ENCODE data around the gene EEF1A2.

EEF1A2 gene

DNA sequence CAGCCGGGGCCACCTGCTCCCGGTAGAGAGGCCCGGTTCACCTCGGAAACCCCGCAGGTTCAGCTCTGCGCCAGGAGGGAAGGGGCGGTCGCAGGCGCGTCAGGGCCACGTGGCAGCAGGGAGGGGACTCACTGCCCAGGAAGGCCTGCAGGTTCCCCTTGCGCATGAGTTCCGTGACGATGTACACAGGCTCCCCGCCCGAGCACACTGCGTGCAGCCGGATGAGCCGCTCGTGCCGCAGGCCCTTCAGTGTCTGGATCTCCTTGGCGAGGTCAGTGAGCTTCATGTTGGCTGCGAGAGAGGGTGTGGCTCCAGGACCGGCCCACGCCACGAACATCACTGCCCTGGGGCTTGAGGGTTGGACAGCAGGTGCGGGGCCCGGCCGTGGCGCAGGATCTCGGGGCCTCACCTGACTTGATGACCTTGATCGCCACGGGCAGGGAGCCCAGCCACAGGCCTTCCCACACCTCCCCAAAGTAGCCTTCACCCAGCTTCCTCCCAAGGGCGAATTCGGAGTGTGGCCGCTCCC lies 43.2 kb upstream of the EEF1A2 start:
- WGBS, 2 donors (ENCODE audit: extremely low coverage in 2 of 2, insufficient read length in 2 of 2, insufficient replicate concordance in 1 of 2): no CpG with 5 or more reads among the region's 36 CpGs
- no peaks in the 10 kb centered on the region for H3K79me1 ChIP-seq (ENCODE audit: low read depth, low read length)
- peaks cover 3 to 10% of the 10 kb centered on the region in 2 donors for H3K4me1 ChIP-seq (ENCODE audit: control insufficient read depth in 2 of 2, insufficient read depth in 1 of 2, low read depth in 1 of 2, low read length in 2 of 2)
- H3K23ac ChIP-seq (ENCODE audit: low read depth, low read length, poor library complexity): peak overlapping the region; percentile 68
- no peak overlapping the region for H4K8ac ChIP-seq (ENCODE audit: low read depth, low read length)
- H3K4me3 ChIP-seq (ENCODE audit: low read length in 2 of 2): no peak overlapping the region
- DNase-seq (ENCODE audit: low spot score): no peak
- H2BK12ac ChIP-seq (ENCODE audit: low read length): peak overlapping the region; percentile 58
- H2BK120ac ChIP-seq (ENCODE audit: low read depth, low read length): peak overlapping the region; percentile 76
- H3K9me3 ChIP-seq (replicated peaks in 1 of 2; ENCODE audit: control insufficient read depth in 2 of 2, insufficient read depth in 1 of 2, low read depth in 1 of 2, low read length in 2 of 2): no peaks in the 10 kb centered on the region
- peak overlapping the region; percentile 68 for H2AK5ac ChIP-seq (ENCODE audit: low read depth, low read length)
- H3K36me3 ChIP-seq (replicated peaks in 1 of 2; ENCODE audit: control insufficient read depth in 2 of 2, insufficient read depth in 2 of 2, low read length in 2 of 2): no peaks in the 10 kb centered on the region
- no peak overlapping the region for H3K4ac ChIP-seq (ENCODE audit: low read length)
- H2BK15ac ChIP-seq (ENCODE audit: low read length): no peak overlapping the region
- no peak overlapping the region for H3K4me2 ChIP-seq (ENCODE audit: insufficient read depth, low read length, poor library complexity, severe bottlenecking)
- H3K14ac ChIP-seq (ENCODE audit: low read length): no peak overlapping the region
- no peak overlapping the region for H4K91ac ChIP-seq (ENCODE audit: low read depth, low read length, poor library complexity)
- H2BK5ac ChIP-seq (ENCODE audit: low read length): no peak overlapping the region
- H3K27ac ChIP-seq (replicated peaks; ENCODE audit: low read length): no peak overlapping the region
- H3K9ac ChIP-seq (ENCODE audit: low read depth, low read length, poor library complexity): peak overlapping the region; percentile 44
- peaks cover 0 to 49% (median under 1%) of the 10 kb centered on the region in 3 experiments for H3K27me3 ChIP-seq (ENCODE audit: control insufficient read depth in 3 of 3, insufficient read depth in 3 of 3, low read depth in 1 of 3, low read length in 3 of 3)
- H2AFZ ChIP-seq (ENCODE audit: low read length): no peak overlapping the region
- H3K18ac ChIP-seq (ENCODE audit: low read length): peak overlapping the region; percentile 17

DNA sequence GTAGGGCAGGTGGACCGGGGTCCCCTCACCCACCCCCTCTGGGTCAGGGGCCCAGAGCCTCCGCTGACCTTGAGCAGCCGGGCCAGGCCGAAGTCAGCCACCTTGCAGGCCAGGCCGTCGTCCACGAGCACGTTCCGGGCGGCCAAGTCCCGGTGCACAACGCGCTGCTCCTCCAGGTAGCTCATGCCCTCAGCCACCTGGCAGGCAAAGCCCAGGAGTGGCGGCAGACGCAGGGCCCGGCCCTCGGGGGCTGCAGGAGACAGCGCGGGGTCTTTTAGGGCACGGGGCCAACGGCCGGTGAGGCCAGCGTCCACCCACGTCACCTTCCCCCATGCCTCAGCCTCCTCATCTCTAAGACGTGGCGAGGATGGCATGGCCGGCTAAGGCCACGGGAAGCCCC lies 42.5 kb upstream of the EEF1A2 start:
- Histone ChIP-seq H2BK120ac (ENCODE audit: low read depth, low read length) (no peak overlapping the region), H2BK15ac (ENCODE audit: low read length) (peak overlapping the region; percentile 49), H3K4ac (ENCODE audit: low read length) (no peak overlapping the region), H3K9ac (ENCODE audit: low read depth, low read length, poor library complexity) (no peak overlapping the region), H3K4me3 (ENCODE audit: low read length in 2 of 2) (no peak overlapping the region), H3K79me1 (ENCODE audit: low read depth, low read length) (no peaks in the 10 kb centered on the region), H3K9me3 (replicated peaks in 1 of 2; ENCODE audit: control insufficient read depth in 2 of 2, insufficient read depth in 1 of 2, low read depth in 1 of 2, low read length in 2 of 2) (no peaks in the 10 kb centered on the region), H3K4me1 (ENCODE audit: control insufficient read depth in 2 of 2, insufficient read depth in 1 of 2, low read depth in 1 of 2, low read length in 2 of 2) (peaks cover 9 to 12% of the 10 kb centered on the region in 2 donors), H3K4me2 (ENCODE audit: insufficient read depth, low read length, poor library complexity, severe bottlenecking) (no peak overlapping the region), H2AFZ (ENCODE audit: low read length) (no peak overlapping the region), H3K36me3 (replicated peaks in 1 of 2; ENCODE audit: control insufficient read depth in 2 of 2, insufficient read depth in 2 of 2, low read length in 2 of 2) (no peaks in the 10 kb centered on the region), H3K27ac (replicated peaks; ENCODE audit: low read length) (no peak overlapping the region), H2BK12ac (ENCODE audit: low read length) (peak overlapping the region; percentile 94), H3K18ac (ENCODE audit: low read length) (peak overlapping the region; percentile 58), H3K27me3 (ENCODE audit: control insufficient read depth in 3 of 3, insufficient read depth in 3 of 3, low read depth in 1 of 3, low read length in 3 of 3) (peaks cover 0 to 43% (median 0%) of the 10 kb centered on the region in 3 experiments), H2BK5ac (ENCODE audit: low read length) (no peak overlapping the region), H2AK5ac (ENCODE audit: low read depth, low read length) (peak overlapping the region; percentile 77), H3K23ac (ENCODE audit: low read depth, low read length, poor library complexity) (peak overlapping the region; percentile 25), H4K8ac (ENCODE audit: low read depth, low read length) (no peak overlapping the region), H3K14ac (ENCODE audit: low read length) (no peak overlapping the region), H4K91ac (ENCODE audit: low read depth, low read length, poor library complexity) (no peak overlapping the region)
- no CpG with 5 or more reads among the region's 28 CpGs for WGBS, 2 donors (ENCODE audit: extremely low coverage in 2 of 2, insufficient read length in 2 of 2, insufficient replicate concordance in 1 of 2)
- DNase-seq (ENCODE audit: low spot score): no peak

DNA sequence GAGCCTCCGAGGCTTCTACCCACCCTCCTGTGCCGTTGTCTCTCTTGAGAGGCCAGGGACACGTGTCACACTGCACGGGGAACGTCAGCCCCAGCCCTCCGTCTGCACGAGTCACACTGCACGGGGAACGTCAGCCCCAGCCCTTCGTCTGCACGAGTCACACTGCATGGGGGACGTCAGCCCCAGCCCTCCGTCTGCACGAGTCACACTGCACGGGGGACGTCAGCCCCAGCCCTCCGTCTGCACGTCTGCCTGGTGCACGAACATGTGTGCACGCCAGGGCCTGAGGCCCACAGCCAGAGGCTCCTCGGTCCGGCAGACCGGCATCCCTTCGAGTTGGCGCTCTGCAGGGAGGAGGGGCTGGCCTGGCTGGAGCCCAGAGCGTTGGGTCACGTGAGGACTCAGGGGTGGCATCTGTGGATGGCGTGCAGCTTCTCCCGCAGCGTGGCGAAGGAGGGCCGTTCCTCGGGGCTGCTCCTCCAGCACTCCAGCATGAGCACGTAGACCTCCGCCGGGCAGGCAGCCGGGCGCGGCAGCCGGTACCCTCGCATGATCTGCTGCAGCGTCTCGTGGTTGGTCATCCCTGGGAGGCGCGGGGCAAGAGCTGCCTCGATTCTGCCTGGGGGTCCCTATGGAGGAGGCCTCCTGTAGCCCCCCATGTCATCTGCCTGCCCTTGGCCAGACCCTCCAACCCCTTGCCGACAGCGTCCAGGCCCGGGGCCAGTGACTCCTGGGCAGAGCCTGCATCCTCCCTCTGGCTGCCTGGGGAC lies 41.7 kb upstream of the EEF1A2 start:
- H2BK120ac ChIP-seq (ENCODE audit: low read depth, low read length): peak overlapping the region; percentile 36
- H3K27me3 ChIP-seq (ENCODE audit: control insufficient read depth in 3 of 3, insufficient read depth in 3 of 3, low read depth in 1 of 3, low read length in 3 of 3): peaks cover 0 to 35% (median 0%) of the 10 kb centered on the region in 3 experiments
- no peak overlapping the region for H3K4me2 ChIP-seq (ENCODE audit: insufficient read depth, low read length, poor library complexity, severe bottlenecking)
- peak overlapping the region; percentile 41 for H2AK5ac ChIP-seq (ENCODE audit: low read depth, low read length)
- H4K8ac ChIP-seq (ENCODE audit: low read depth, low read length): no peak overlapping the region
- whole genome bisulfite sequencing, 2 donors (ENCODE audit: extremely low coverage in 2 of 2, insufficient read length in 2 of 2, insufficient replicate concordance in 1 of 2): no CpG with 5 or more reads among the region's 49 CpGs
- H4K91ac ChIP-seq (ENCODE audit: low read depth, low read length, poor library complexity): peak overlapping the region; percentile 79
- peak overlapping the region; percentile 66 for H3K4ac ChIP-seq (ENCODE audit: low read length)
- H2BK5ac ChIP-seq (ENCODE audit: low read length): peak overlapping the region; percentile 82
- H2AFZ ChIP-seq (ENCODE audit: low read length): peak overlapping the region; percentile 49
- H3K18ac ChIP-seq (ENCODE audit: low read length): peak overlapping the region; percentile 35
- peak overlapping the region; percentile 68 for H3K23ac ChIP-seq (ENCODE audit: low read depth, low read length, poor library complexity)
- H3K36me3 ChIP-seq (replicated peaks in 1 of 2; ENCODE audit: control insufficient read depth in 2 of 2, insufficient read depth in 2 of 2, low read length in 2 of 2): no peaks in the 10 kb centered on the region
- no peaks in the 10 kb centered on the region for H3K79me1 ChIP-seq (ENCODE audit: low read depth, low read length)
- peak overlapping the region; percentile 56 for H3K14ac ChIP-seq (ENCODE audit: low read length)
- no peak overlapping the region for H3K27ac ChIP-seq (replicated peaks; ENCODE audit: low read length)
- no peak for DNase-seq (ENCODE audit: low spot score)
- H2BK15ac ChIP-seq (ENCODE audit: low read length): peak overlapping the region; percentile 91
- H3K4me3 ChIP-seq (ENCODE audit: low read length in 2 of 2): no peak overlapping the region
- no peak overlapping the region for H2BK12ac ChIP-seq (ENCODE audit: low read length)
- peaks cover 13 to 14% of the 10 kb centered on the region in 2 donors for H3K4me1 ChIP-seq (ENCODE audit: control insufficient read depth in 2 of 2, insufficient read depth in 1 of 2, low read depth in 1 of 2, low read length in 2 of 2)
- H3K9me3 ChIP-seq (replicated peaks in 1 of 2; ENCODE audit: control insufficient read depth in 2 of 2, insufficient read depth in 1 of 2, low read depth in 1 of 2, low read length in 2 of 2): no peaks in the 10 kb centered on the region
- H3K9ac ChIP-seq (ENCODE audit: low read depth, low read length, poor library complexity): no peak overlapping the region

Data from neuronal stem cell (in vitro differentiated cells).